ENCODE measurements around the gene IDH1. TPM values are rescaled to one million over a fixed set of nuclear protein-coding genes. Genes with fewer than 3 reads are reported as not detected.

The IDH1 gene
- total RNA-seq, 1 experiment from 2014 or later, result 80.2 TPM

- intact Hi-C loops (cut with micrococcal nuclease; ENCODE audit: unreplicated experiment) (no loop called here), in situ Hi-C loops (cut with HindIII; ENCODE audit: low pct_unique_long_range_greater_than_20kb, low sequenced_read_pairs) (no loop called here)
- Histone ChIP-seq H3K27me3 (ENCODE audit: control insufficient read depth, insufficient read depth, low read length) (no peaks in the 10 kb centered on the region), H3K36me3 (ENCODE audit: control insufficient read depth, insufficient read depth, low read length) (peaks cover 45% of the 10 kb centered on the region), H3K27ac (ENCODE audit: low read length) (no peak overlapping the region), H3K9me3 (ENCODE audit: control insufficient read depth, insufficient read depth, low read depth, low read length) (no peaks in the 10 kb centered on the region), H3K4me1 (ENCODE audit: control insufficient read depth, insufficient read depth, low read length) (no peaks in the 10 kb centered on the region), H3K4me3 (ENCODE audit: low read depth in 2 of 2, low read length in 2 of 2) (no peak overlapping the region)
- ATAC-seq (no peak), DNase-seq (ENCODE audit: low read depth, low spot score) (no peak)
- ChIA-PET CTCF (no interaction called here), POLR2A (no interaction called here)
- TF ChIP-seq CTCF (IDR thresholded peaks at IDR 0.05) (no peak), POLR2AphosphoS5 (IDR thresholded peaks at IDR 0.05; ENCODE audit: low read depth, low read length) (no peak), TCF7L2 (IDR thresholded peaks at IDR 0.05; ENCODE audit: low read depth, low read length) (no peak), SIN3A (IDR thresholded peaks at IDR 0.05; ENCODE audit: borderline replicate concordance, insufficient read depth, low read depth, low read length) (no peak)
- TF ChIP-seq, protein P1, sequence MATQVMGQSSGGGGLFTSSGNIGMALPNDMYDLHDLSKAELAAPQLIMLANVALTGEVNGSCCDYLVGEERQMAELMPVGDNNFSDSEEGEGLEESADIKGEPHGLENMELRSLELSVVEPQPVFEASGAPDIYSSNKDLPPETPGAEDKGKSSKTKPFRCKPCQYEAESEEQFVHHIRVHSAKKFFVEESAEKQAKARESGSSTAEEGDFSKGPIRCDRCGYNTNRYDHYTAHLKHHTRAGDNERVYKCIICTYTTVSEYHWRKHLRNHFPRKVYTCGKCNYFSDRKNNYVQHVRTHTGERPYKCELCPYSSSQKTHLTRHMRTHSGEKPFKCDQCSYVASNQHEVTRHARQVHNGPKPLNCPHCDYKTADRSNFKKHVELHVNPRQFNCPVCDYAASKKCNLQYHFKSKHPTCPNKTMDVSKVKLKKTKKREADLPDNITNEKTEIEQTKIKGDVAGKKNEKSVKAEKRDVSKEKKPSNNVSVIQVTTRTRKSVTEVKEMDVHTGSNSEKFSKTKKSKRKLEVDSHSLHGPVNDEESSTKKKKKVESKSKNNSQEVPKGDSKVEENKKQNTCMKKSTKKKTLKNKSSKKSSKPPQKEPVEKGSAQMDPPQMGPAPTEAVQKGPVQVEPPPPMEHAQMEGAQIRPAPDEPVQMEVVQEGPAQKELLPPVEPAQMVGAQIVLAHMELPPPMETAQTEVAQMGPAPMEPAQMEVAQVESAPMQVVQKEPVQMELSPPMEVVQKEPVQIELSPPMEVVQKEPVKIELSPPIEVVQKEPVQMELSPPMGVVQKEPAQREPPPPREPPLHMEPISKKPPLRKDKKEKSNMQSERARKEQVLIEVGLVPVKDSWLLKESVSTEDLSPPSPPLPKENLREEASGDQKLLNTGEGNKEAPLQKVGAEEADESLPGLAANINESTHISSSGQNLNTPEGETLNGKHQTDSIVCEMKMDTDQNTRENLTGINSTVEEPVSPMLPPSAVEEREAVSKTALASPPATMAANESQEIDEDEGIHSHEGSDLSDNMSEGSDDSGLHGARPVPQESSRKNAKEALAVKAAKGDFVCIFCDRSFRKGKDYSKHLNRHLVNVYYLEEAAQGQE (IDR thresholded peaks at IDR 0.05; ENCODE audit: insufficient read depth in 1 of 2, low read depth in 2 of 2, low read length in 1 of 2), result no peak
- no TSS peak for BruUV-seq (replicated peaks)
Observed at GRCh38 chr2:208279236-208279635, 24.4 kb upstream of the IDH1 start.

DNA sequence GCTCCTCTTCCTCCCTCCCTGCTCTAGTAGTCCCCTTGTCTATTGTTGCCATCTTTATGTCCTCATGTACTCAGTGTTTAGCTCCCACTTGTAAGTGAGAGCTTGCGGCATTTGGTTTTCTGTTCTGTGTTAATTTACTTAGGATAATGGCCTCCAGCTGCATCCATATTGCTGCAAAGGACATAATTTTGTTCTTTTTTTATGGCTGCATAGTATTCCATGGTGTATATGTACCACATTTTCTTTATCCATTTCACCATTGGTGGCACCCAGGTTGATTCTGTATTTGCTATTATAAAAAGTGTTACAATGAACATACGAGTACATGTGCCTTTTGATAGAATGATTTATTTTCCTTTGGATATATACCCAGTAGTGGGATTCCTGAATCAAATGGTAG is 23.7 kb upstream of the IDH1 start:
- ChIA-PET POLR2A (no interaction called here), CTCF (no interaction called here)
- BruUV-seq (replicated peaks), result no TSS peak
- TF ChIP-seq POLR2AphosphoS5 (IDR thresholded peaks at IDR 0.05; ENCODE audit: low read depth, low read length) (no peak), CTCF (IDR thresholded peaks at IDR 0.05) (no peak), TCF7L2 (IDR thresholded peaks at IDR 0.05; ENCODE audit: low read depth, low read length) (no peak), SIN3A (IDR thresholded peaks at IDR 0.05; ENCODE audit: borderline replicate concordance, insufficient read depth, low read depth, low read length) (no peak)
- TF ChIP-seq, protein P1 (IDR thresholded peaks at IDR 0.05; ENCODE audit: insufficient read depth in 1 of 2, low read depth in 2 of 2, low read length in 1 of 2), result no peak
- DNase-seq (ENCODE audit: low read depth, low spot score), result no peak
- no peaks in the 10 kb centered on the region for H3K4me1 ChIP-seq (ENCODE audit: control insufficient read depth, insufficient read depth, low read length)
- no peaks in the 10 kb centered on the region for H3K27me3 ChIP-seq (ENCODE audit: control insufficient read depth, insufficient read depth, low read length)
- intact Hi-C loops (cut with micrococcal nuclease; ENCODE audit: unreplicated experiment) (no loop called here), in situ Hi-C loops (cut with HindIII; ENCODE audit: low pct_unique_long_range_greater_than_20kb, low sequenced_read_pairs) (no loop called here)
- H3K27ac ChIP-seq (ENCODE audit: low read length), result no peak overlapping the region
- no peak for ATAC-seq
- peaks cover 50% of the 10 kb centered on the region for H3K36me3 ChIP-seq (ENCODE audit: control insufficient read depth, insufficient read depth, low read length)
- no peaks in the 10 kb centered on the region for H3K9me3 ChIP-seq (ENCODE audit: control insufficient read depth, insufficient read depth, low read depth, low read length)
- no peak overlapping the region for H3K4me3 ChIP-seq (ENCODE audit: low read depth in 2 of 2, low read length in 2 of 2)

Data from Panc1 (cell line).